Spleen (tissue), 11 donors: ENCODE data around the gene COPS9. TPM values are rescaled to one million over a fixed set of nuclear protein-coding genes. Genes with fewer than 3 reads are reported as not detected.

Source experiments
- DNase-seq: peaks from one replicate; pipeline ENCODE4 v3.0.0-alpha.2; 2020
- H3K27ac ChIP-seq, 8 donors: fragments of 200-600 bp; sonication (generic) in 7 of 8; 1 replicate in 4 of 8; 2 replicates in 4 of 8; pipeline versions ENCODE4 v1.5.0 to v1.8.0; 2016 to 2021; ENCODE audit warnings: inconsistent platforms in 4 of 8, mild to moderate bottlenecking in 4 of 8, moderate library complexity in 1 of 8
- H3K27me3 ChIP-seq, 7 donors: fragments of 200-600 bp; sonication (generic) in 6 of 7; replicated peaks in 1 of 7; 1 replicate in 4 of 7; 2 replicates in 3 of 7; pipeline versions ENCODE4 v1.5.0 to v1.8.0; 2016 to 2021; ENCODE audit warnings: inconsistent platforms in 3 of 7, mild to moderate bottlenecking in 1 of 7
- H3K36me3 ChIP-seq, 6 donors: fragments of 200-600 bp; sonication (generic) in 5 of 6; 1 replicate in 4 of 6; 2 replicates in 2 of 6; pipeline versions ENCODE4 v1.5.0 to v1.8.0; 2016 to 2021; ENCODE audit warnings: inconsistent platforms in 2 of 6
- H3K4me1 ChIP-seq, 6 donors: fragments of 200-600 bp; sonication (generic) in 5 of 6; 1 replicate in 3 of 6; 2 replicates in 3 of 6; pipeline versions ENCODE4 v1.5.0 to v1.8.0; 2016 to 2021; ENCODE audit warnings: inconsistent platforms in 3 of 6
- H3K4me3 ChIP-seq, 8 donors: fragments of 200-600 bp; sonication (generic) in 7 of 8; 1 replicate in 4 of 8; 2 replicates in 4 of 8; pipeline versions ENCODE4 v1.5.0 to v1.8.0; 2016 to 2021; ENCODE audit warnings: inconsistent platforms in 4 of 8, mild to moderate bottlenecking in 4 of 8, moderate library complexity in 2 of 8
- H3K9me3 ChIP-seq, 8 donors: fragments of 200-600 bp; sonication (generic) in 7 of 8; 1 replicate in 4 of 8; 2 replicates in 4 of 8; pipeline versions ENCODE4 v1.5.0 to v1.8.0; 2016 to 2021; ENCODE audit warnings: inconsistent platforms in 4 of 8
- CTCF ChIP-seq, 11 experiments: fragments of 200-600 bp in 7 of 11; fragments of 450-650 bp in 4 of 11; sonication (generic) in 4 of 11; IDR thresholded peaks in 8 of 11; conservative IDR thresholded peaks in 3 of 11; 1 replicate in 7 of 11; 2 replicates in 4 of 11; pipeline versions ENCODE4 v1.4.0 to v1.8.0; 2016 to 2021; ENCODE audit warnings: antibody characterized with exemption in 11 of 11, inconsistent platforms in 4 of 11, mild to moderate bottlenecking in 1 of 11
- POLR2A ChIP-seq, 3 donors: fragments of 450-650 bp; IDR thresholded peaks; one replicate each; pipeline ENCODE4 v1.5.1; 2017; ENCODE audit warnings: antibody characterized with exemption in 3 of 3, mild to moderate bottlenecking in 1 of 3
- POLR2AphosphoS5 ChIP-seq, 3 donors: sonication (generic); formaldehyde crosslinking; IDR thresholded peaks; one replicate each; pipeline ENCODE4 v1.5.1; 2017; ENCODE audit warnings: antibody characterized with exemption in 3 of 3
- intact Hi-C: fragments of 100-400 bp; cut with DNase I; formaldehyde crosslinking; loops from one replicate; pipeline ENCODE4 v1.15.0; 2023; ENCODE audit warnings: low total_unique reads
- polyA plus RNA-seq, 3 donors: library from polyadenylated mRNA; stranded (reverse); fragments of 200-250 nt; gene quantifications; one replicate each; pipeline ENCODE4 v1.2.1, GENCODE V29; 2013
- total RNA-seq, 7 donors: library from RNA; depleted of rRNA in 3 of 7; stranded (reverse); fragments of >200 nt in 3 of 7; fragmentation: NEBNext Ultra II Directional in 4 of 7; extraction: Animal tissue kit (Norgen Biotek cat#: 25700) in 4 of 7; gene quantifications; one replicate each; pipeline versions ENCODE4 v1.1.0 to v1.2.1, GENCODE V29; 2016 to 2021
- donor health status: healthy with polysubstance abuse.
- donor health status: DM: no; HTN: no; CAD: no; lungs with moderate emphysema.
- donor health status: DM: no; HTN: no; CAD: no.
- donor health status: Bipolar disorder and iron deficiency.
- donor health status: healthy.
- donor health status: DM: no; HTN: no; CAD: no.
- donor health status: DM: yes; HTN: yes; CAD: no.

Gene COPS9
- total and polyA plus RNA-seq, 10 donors, result 74.7 to 441 (median 95.0) TPM

GRCh38 chr2:240086563-240086962, 49.5 kb downstream of the COPS9 start:
- no peaks in the 10 kb centered on the region for H3K4me1 ChIP-seq

More at GRCh38 chr2:240086563-240086962, 49.5 kb downstream of the COPS9 start:
- peaks cover 0 to 11% (median 0%) of the 10 kb centered on the region in 7 donors for H3K27me3 ChIP-seq
- TF ChIP-seq CTCF (IDR thresholded peaks at IDR 0.05 in 8 of 11, conservative IDR thresholded peaks at IDR 0.05 in 3 of 11), result no peak
- TF ChIP-seq POLR2A (IDR thresholded peaks at IDR 0.05), result no peak
- no peak for TF ChIP-seq POLR2AphosphoS5 (IDR thresholded peaks at IDR 0.05)
- H3K27ac ChIP-seq, result no peak overlapping the region
- H3K9me3 ChIP-seq, result peaks cover 6 to 28% (median 24%) of the 10 kb centered on the region in 8 donors
- intact Hi-C loops, result no loop called here
- no peaks in the 10 kb centered on the region for H3K36me3 ChIP-seq
- DNase-seq, result no peak
- no peak overlapping the region for H3K4me3 ChIP-seq

Other genes starting within 250 kb of the COPS9 start
- 100 to 1,000 TPM in 3 of 7 donors, 10 to 100 TPM in 4; 66.2 to 113 (median 95.1) TPM for gene NDUFA10, start 111.0 kb downstream of the COPS9 start, total RNA-seq
- gene NDUFA10, start 111.0 kb downstream of the COPS9 start, polyA plus RNA-seq, result 10 to 100 TPM; 61.4 to 94.1 (median 62.9) TPM
- gene OR6B2, start 105.9 kb downstream of the COPS9 start, total RNA-seq, result not detected
- not detected for gene OR6B2, start 105.9 kb downstream of the COPS9 start, polyA plus RNA-seq
- gene OR6B3, start 82.8 kb downstream of the COPS9 start, total RNA-seq, result not detected
- not detected for gene OR6B3, start 82.8 kb downstream of the COPS9 start, polyA plus RNA-seq
- gene OTOS, start 4.4 kb upstream of the COPS9 start, total RNA-seq, result not detected
- not detected for gene OTOS, start 4.4 kb upstream of the COPS9 start, polyA plus RNA-seq